HG02678 (cell line): ENCODE measurements around the gene LBX2.

Source experiments
- ATAC-seq: cut with Tn5 transposase; IDR thresholded peaks from one replicate; pipeline ENCODE4 v1.9.1; 2021; ENCODE audit warnings: mild to moderate bottlenecking, moderate library complexity; ENCODE audit not compliant: unreplicated experiment

The LBX2 gene

GRCh38 chr2:74499267-74499939 lies at the start of gene LBX2:
Gene LBX2 (minus strand): TSS chr2:74499603. CDS start chr2:74499537, 66 bp downstream.
- no peak for ATAC-seq

DNA sequence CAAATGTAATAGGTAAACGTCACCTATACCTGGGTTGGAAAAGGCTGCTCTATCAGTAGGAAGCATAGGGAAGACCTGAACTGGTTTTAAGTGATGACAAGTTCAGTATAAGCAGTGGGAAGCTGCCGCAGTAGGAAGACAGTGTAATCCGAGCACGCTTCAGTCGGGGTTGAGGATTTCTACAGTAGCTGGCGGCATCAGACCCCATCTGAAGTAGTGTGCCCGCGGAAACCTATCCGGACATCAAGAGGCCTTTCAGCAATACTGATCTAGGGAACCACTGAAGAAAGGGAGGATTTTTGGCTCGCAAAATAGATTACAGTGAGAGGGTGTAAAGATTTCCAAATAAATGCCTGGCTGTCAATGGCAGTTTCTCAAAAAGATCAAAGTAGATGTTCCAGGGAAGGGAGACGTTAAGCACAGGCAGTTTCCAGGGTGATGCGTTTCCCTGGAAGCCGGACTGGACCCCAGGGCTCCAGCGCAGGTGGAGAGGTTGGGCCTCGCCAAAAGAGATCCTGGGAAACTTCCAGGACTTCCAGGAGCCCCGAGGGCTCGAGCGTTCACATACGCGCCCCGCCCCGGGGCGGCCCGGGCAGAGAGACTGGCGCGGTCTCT lies 49.0 kb upstream of the LBX2 start:
- ATAC-seq, result no peak

DNA sequence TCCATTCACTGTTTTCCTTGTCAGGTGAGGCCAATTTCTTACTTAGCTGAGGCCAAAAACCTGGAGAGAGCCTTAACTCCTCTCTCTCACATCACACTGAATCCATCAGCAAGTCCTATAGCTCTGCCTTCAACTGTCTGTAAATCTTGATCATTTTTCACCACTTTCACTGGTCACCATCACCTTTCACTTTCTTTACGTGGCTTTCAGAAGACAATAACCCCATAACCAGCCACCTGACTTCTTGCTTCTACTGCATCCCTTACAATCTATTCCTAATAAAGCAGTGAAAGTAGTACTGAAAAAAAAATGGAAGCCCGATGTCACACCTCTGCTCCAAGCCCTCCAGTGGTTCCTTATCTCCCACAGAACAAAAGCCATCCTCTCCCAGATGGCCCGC lies 46.6 kb upstream of the LBX2 start:
- no peak for ATAC-seq

- no peak for ATAC-seq
These were observed 45.2 kb upstream of the LBX2 start for GRCh38 chr2:74544634-74545033.

DNA sequence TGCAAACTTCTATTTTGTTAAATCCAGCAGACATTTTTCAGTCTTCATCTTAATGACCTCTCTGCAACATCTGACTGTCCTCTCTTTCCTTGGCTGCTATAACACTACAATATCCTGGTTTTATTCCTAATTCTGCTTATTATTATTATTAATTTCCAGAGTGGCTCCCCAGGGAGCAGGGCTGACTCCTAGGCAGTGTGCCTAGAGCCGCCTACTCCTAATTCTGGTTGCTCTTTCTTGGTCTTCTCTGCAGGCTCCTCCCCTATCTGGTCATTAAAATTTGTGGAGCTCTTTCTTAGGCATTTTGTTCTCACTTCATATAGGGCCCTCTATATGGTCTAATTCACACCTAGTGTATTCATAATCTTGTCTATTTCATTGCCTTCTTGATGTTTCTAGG lies 43.6 kb upstream of the LBX2 start:
- no peak for ATAC-seq

GRCh38 chr2:74540291-74540690 lies 40.9 kb upstream of the LBX2 start:
- ATAC-seq, result no peak

DNA sequence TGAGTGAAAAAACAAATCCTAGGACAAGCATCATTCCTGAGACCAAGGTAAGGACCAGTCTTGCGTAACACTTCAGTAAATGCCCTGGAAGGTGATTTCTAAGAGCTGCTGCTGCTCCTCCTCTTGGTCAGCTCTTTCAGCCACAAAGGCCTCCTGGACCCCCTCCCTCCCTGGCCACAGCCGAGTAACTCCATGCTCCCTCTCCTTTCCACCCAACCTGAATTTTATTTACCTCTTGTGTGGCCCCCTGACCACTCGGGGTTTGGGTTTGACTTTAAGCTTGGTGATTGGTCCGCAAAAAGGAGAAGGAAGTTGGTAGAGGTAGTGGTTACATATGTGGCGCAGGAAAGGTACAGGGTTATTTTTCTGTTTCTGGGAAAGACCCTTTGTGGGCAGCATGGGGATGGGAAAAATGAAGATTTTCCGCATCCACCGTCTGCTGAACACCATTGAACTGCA lies 39.5 kb upstream of the LBX2 start:
- no peak for ATAC-seq

GRCh38 chr2:74537140-74537539 lies 37.7 kb upstream of the LBX2 start:
- ATAC-seq, result no peak

DNA sequence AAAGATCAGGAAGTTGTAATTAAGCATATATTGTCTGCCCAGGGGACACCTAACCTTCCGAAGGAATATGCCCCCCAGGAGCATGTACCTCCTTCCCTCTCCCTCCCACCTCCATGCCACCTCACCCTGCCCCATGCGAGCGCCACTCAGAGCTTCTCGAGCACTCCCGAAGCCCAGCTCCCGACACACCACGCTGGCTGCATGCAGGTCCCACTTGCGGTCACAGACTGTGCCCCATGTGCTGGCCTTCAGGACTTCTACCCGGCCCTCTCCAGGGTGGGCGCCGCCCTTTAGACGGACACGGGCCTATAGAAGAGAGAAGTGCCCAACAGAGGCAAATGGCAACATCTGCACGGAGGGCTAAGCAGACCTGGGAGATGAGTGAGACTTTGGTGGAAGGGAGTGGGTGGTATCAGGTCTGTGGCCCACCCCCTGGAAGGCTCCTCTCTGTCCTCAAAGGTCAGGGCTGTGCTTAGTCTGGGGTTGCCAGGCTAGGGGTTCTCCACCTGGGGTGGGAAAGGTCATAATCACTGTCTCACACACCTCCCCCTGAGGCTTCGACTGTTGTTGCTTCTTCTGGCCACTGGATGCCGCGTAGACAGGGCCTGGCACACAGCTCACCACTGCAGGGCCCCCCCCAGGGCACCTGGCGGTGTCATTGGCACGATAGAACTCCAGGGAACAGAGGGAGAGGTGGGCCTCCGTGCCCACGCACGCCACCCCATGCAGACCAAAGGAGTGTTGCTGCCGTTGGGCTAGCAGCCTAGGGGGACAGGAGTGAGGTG lies 37.0 kb upstream of the LBX2 start:
- ATAC-seq, result no peak

- no peak for ATAC-seq
These were observed 36.1 kb upstream of the LBX2 start for GRCh38 chr2:74535440-74535965.

DNA sequence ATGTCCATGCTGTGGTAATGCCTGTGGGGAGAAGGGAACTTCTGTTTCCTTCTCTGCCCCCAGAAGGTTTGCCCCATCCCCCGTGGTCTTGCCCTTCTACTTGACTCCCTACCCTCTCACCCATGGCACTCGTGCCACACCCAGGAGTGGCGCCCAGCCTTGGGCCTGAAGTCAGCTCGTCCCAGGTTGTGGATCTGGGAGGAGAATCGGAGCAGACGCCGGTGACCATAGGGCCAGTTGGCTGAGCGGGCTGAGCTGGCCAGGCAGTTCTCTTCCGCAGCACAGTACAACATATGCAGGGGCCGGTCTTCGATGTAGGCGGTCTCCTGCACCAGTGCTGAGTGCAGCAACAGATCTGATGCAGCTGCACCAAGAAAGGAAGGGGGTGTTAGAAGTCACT lies 35.0 kb upstream of the LBX2 start:
- no peak for ATAC-seq

DNA sequence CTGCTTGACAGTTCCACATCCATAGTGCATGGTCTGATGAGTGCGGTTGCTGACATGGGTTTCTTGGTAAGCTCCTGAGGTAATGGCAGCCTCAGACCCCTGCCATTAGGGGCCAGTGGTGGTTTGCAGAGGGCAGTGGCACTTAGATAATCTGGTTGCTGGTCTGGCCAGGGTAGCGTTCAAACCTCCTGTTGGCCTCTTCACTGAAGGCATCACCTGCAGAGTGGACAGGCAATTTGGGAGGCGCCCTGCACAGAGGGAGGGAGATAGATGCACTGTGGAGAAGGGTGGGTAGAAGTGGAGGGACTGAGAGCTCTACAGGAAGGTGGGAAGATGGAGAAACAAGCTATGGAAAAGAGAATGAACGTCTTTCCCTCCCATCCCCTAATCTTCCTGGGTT lies 34.1 kb upstream of the LBX2 start:
- no peak for ATAC-seq

- ATAC-seq, result no peak
These were observed 32.8 kb upstream of the LBX2 start for GRCh38 chr2:74532222-74532621.

GRCh38 chr2:74531666-74532065 lies 32.3 kb upstream of the LBX2 start:
- no peak for ATAC-seq

DNA sequence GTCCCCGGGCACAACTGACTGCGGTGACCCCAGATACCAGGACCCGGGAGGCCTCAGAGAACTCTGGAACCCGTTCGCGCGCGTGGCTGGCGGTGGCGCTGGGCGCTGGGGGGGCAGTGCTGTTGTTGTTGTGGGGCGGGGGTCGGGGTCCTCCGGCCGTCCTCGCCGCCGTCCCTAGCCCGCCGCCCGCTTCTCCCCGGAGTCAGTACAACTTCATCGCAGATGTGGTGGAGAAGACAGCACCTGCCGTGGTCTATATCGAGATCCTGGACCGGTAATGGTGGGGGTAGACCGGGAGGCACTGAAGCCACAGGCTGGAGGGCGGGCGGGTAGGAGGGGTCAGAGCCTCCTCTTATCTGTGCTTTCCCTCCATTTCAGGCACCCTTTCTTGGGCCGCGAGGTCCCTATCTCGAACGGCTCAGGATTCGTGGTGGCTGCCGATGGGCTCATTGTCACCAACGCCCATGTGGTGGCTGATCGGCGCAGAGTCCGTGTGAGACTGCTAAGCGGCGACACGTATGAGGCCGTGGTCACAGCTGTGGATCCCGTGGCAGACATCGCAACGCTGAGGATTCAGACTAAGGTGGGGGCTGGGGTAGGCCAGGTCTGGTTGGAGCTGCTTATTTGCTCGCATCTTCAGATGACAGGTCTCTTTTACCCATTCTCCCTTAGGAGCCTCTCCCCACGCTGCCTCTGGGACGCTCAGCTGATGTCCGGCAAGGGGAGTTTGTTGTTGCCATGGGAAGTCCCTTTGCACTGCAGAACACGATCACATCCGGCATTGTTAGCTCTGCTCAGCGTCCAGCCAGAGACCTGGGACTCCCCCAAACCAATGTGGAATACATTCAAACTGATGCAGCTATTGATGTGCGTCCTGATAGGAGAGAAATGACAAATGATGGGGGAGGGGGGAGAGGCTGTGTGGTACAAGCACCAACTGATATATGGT lies 31.1 kb upstream of the LBX2 start:
- peak; percentile 30 for ATAC-seq

DNA sequence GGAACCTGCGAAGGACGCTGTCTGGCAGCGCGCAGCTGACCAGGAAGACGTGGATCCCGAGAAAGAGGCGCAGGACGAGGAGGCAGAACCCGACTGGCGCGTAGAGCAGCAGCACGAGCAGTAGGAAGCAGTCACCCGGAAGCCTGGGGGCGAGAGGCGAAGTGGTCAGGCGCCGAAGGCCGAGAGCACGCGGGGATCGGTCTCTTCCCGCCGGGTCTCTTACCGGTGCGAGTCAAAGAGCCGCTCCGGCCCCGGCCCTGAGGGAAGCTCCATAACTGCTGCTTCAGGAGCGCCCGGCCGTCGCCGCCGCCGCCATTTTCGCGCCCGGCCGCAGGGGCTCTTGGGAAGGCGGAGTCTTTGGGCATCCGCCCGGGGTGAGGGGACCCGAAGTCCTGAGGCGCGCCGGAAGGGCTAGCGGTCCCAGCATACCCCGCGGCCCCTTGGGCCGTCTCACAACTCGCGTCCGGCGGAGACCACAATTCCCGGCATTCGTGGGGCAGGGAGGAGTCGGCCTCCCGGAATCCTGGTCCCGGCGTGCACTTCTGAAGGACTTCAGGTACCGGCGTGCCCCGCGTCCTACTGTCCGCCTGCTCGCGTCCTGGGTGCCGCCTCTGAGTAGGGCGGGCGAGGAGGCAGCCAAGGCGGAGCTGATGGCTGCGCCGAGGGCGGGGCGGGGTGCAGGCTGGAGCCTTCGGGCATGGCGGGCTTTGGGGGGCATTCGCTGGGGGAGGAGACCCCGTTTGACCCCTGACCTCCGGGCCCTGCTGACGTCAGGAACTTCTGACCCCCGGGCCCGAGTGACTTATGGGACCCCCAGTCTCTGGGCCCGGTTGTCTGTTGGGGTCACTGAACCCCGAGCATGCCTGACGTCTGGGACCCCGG lies 30.2 kb upstream of the LBX2 start, which contains the start of the genes AUP1 and HTRA2:
AUP1 (minus strand) TSS at position 350 of the 882 bp plus-strand sequence; CDS start at position 273, 77 bp downstream.
HTRA2 (plus strand) TSS at position 577 of the 882 bp plus-strand sequence; CDS start at position 651, 74 bp downstream.
- ATAC-seq, result peak; percentile 82

DNA sequence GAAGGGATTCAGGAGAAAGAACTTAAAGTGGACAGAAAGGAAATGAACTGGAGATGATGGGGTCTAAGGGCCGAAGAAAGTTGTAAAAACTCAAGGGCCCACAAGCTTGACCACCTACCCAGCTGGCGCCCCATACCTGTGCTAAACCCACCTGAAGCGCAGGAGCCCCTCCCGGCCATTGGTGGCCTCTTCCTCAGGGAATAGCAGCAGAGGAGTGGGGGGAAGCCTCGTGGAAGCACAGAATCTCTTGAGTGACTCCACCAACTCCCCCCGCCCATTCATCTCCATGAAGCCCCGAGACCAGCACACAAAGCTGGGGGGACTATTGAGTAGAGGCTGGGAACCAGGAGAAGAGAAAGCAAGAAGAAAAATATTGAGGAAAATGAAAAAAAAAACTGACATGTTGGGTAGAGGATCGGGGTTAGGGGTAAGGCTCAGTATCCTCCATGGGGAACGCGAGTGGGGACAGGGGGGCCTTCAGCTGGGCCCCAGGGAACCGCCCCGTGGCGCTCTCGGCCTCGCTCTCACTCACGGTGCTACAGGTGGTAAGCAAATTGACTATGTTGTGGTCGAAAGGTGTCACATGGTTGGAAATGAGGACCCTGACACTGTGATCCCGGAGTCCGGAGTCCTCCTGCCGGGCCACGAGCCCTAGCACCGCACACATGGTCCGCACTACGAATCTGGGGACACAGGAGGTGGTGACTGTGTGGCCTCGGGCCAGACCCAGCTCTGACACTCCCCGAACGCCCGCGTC lies 29.4 kb upstream of the LBX2 start:
- peak; percentile 1 for ATAC-seq

DNA sequence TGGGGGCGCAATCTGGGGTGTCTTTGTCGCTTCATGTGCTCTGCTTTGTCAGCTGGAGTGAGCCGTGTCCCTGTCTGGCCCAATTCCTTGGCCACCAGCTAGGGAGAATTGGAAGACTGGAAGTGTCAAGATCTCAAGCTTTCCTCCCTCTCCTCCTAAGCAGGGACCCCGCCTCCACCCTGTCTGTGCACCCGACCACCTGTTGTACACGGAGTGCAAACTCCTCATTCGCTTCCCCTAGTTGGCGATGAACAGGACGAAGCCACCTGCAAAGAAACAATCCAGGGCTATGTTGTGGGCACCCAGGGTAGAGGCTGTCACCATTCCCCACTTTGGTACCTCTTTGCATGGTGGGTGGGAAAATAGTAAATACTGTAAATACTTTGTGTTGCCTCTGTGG lies 28.3 kb upstream of the LBX2 start:
- ATAC-seq, result no peak
